Activated CD4-positive, alpha-beta T cell treated with anti-CD3 and anti-CD28 coated beads for 4 hours (primary cell): ENCODE measurements around the gene EMC6.

Experiments
- DNase-seq, 2 donors: peaks; one replicate each; pipeline ENCODE4 v3.0.0-alpha.2; 2020

EMC6 gene

DNA sequence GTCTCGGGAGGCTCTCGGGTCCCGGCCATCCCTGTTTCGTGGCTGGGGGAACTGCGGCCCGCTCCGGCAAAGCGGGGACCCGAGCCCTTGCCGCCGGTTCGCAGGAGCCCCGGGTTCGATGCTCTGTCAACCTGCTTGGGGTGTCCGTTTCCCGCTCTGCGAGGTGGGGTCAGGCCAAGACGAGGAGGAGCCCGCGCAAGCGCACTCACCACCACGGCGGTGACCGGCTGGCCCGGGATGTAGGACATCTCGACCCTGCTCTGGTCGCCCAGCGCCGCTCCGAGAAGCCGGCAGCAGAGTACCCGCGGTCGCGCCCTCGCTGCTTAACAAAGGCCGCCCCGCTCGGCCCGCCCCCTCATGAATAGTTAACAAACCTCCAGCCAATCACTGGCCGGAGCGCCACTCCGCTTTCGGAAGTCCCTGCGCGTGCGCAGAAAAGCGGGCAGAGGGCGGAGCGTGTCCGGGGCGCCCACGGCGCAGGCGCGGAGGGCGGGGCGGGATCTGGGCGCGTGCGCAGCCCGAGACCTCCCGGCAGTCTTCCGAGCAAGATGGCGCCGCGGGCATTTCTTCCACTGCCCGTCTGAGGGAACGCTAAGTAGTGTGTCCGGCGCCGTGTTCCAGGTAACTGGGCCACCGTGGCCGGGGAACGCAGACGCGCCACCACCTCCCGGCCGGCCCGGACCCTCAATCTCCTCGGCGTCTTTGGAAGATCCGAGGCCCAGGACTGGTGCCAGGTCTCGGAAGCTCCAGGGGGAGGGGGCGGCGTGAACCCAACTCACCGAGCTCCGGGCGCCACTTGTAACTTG is at the start of gene EMC6, which contains the start of gene TAX1BP3:
Gene EMC6, plus strand, starts transcription at position 534 of the 806 bp plus-strand sequence. CDS start 335 bp downstream, outside the sequence.
Gene TAX1BP3, minus strand, starts transcription at position 300 of the 806 bp plus-strand sequence. Its CDS starts 52 bp downstream, at position 248.
- DNase-seq: peak; percentile 98 to 99

DNA sequence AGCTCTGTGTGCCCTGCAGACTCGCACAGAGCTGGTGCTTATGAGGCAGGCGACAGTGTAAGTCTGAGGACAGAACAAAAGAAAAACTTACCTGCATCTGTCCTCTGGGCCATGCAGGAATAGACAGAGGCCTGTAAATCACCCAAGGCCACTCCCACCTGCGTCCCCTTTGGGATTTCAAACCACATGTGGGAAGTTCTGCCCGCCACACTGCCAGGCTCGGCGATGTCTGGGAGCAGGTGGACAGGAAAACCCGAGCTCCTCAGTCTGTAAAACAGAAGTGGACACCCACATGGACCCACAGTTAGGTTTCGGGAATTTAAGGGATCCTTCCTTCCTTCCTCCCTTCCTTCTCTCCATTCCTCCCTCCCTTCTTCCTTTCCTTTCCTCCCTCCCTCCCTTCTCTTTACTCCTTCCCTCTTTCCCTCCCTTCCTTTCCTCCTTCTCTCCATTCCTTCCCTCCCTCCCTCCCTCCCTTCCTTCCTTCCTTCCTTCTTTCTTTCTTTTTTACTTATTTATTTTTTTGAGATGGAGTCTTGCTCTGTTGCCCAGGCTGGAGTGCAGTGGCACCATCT is 47.4 kb upstream of the EMC6 start:
- DNase-seq: no peak

DNA sequence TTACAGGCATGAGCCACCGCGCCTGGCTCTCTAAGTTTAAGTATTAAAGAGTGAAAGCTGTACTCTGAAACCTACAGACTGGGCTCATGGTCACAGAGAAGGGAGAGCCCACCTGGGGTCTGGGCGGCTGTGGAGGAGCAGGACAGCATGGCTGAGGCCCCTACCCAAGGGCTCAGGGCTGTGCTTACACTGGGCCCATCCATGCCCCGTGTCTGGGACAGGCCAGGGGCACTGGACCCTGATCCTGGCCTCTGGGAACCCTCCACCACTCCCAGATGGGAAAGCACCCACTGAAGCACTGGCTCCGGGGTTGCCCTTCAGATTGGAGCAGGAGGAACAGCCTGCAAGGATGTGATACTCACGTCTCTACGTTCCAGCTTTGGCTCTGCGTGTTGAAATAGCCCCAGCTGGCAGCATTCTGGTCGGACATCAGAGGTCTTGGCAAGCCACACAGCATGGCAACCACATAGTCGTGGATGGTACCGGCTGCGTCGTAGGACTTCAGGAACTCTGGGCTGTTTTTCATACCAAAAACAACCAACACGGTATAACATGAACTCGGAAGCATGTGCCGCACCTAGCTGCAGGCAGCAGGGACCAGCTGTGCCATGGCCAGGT is 45.5 kb upstream of the EMC6 start:
- no peak for DNase-seq

DNA sequence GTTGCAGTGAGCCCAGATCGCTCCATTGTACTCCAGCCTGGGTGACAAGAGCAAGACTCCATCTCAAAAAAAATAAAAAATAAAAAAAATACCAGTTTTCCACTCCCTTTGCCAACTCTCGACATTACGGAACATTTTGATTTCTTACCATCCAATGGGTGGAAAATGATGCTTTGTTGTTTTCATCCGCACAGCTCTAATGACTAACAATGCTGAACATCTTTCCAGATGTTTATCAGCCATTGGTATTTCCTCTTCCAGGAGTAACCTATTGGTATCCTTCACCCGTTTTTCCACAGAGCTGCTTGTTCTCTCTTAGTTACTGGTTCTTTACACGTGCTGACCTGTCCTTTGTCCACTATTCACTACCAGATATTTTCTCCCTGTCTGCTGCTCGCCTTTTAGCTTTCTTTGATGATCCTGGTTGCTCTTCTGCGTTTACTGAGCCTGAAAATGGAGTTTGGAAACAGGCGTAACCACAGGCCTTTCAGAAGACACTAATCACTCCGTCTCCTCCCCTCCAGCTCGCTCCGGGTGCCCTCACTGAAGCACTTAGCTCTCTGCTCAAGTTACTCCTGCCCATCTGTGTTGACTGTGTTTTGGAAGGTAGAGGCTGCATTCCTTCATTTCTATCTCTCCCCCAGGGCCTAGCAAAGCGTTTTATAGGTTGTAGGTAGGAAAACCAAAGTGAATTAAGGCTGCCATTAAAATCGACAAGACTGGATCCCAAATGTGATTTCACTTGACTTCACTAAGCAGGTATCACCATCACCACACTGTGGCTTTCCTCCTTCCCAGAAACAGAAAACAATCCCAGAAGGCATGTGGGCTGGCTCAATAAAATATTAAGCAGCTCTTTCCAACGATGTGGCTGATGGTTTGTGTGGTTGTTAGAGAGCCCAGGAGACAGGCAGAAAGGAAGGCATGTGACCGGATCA is 41.5 kb upstream of the EMC6 start:
- DNase-seq: no peak

DNA sequence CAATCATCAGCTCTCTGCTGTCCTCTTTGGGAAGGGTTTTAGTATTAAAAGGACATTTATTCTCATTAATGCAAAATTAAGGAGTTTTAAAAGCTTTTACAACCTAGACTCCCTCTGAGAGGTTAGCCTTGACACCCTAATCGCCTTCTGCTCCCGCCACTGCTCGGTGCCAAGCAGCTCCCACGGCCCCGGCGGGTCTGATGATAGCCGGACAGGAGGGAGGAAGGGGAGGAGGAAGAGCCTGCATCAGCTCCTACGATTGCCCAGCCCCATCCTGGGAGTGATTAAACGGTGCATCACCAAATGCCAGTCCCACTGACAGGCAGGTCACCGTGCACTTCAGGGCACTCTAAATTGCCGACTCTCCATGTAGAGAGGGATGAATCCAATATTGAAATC is 40.8 kb upstream of the EMC6 start:
- no peak for DNase-seq

DNA sequence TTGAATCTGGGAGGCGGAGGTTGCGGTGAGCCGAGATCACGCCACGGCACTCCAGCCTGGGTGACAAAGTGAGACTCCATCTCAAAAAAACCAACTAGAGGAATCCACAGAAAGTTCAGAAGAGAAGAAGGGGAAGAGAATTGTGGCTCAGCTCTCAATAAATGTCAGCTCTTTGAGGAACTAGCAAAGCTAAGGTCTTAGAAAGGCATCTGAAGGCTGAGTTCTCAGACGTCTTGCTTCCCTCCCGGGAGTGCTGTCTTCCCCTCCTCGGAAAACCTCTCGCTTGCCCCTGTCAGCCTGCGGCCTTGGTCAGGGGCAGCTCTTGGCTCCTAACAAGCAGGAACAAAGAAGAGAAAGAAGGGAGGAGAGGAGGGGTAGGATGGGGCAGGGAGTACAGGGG is 37.8 kb upstream of the EMC6 start:
- DNase-seq: no peak

DNA sequence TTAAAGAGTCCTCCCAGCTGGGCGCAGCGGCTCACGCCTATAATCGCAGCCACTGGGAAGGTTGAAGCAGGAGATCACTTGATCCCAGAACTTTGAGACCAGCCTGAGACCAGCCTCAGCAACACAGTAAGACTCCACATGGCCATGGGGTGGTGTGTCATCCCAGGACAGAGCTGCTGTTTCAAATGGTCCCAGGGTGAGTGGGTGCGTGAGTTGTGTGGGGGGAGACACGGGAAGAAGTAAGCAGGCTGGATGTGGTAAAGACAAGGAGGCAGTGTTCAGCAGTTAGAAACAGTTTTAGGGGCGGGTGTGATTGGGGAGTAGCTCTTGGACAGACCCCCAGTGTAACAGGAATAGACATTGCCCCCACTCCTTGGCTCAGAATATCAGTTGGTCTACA is 36.3 kb upstream of the EMC6 start:
- no peak for DNase-seq

DNA sequence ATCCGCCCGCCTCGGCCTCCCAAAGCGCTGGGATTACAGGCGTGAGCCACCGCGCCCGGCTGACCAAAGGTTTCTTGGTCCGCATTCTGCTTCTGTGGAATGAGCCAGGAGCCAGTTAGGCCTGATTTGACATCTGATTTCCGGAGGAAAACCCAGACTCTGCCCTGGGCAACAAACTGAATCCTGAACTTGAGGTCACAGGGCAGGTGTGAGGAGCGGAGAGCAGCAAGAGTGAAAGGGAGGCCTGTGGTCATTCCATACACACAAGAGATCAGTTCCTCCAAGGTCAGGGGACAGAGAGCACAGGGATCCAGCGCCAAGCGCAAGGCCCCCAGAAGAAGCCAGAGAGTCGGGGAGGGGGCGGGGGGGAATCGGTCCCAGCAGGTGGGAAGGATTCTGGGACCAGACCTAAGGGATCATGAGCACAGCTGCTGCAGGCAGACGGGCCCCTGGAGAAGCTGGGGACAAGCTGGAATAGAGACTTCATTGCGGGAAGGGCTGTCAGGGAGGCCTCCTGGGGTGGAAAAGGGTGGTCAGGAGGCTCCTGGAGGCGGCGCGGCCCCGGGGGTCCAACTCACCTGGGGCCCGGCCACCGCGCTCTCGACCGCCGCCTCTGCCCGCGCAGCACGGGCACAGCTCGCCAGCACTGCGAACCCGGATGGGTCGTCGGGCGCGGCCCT is 33.0 kb upstream of the EMC6 start:
- DNase-seq: no peak

DNA sequence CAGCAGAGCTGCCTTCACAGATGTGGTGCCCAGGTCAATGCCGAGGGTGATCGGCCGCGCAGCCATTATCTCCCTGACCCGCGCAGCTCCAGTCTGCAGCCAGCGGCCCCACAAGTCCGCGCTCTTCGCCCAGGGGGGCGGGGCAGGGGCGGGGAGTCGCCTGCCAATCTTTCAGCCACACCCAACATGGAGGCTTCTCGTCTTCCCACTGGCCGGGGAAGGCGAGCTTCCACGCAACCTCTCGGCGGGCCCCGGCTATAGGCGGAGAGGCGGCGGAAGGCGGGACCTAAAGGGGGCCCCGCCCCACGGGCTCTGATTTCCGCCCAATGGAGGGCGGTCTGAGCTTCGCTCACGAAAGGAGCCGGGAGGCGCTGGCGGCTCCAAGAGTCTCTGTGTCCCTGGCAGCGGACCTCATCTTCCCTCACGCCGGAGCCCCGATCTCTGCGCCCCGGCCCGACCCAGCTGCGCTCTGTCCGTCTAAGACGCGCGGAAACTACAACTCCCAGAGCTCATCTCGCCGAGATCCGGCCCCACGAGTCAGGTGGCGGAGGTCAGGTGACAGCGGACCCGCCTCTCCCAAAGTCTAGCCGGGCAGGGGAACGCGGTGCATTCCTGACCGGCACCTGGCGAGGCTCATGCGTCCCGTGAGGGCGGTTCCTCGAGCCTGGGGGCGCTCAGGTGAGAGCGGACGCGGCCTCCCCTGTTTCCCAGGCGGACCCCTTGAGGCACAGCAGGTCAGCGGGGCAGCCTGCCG is 32.3 kb upstream of the EMC6 start, which contains the start of the genes CTNS and SHPK:
Gene CTNS, plus strand, starts transcription at position 607 of the 754 bp plus-strand sequence. CDS start 3,447 bp downstream, outside the sequence.
Gene SHPK, minus strand, starts transcription at position 97 of the 754 bp plus-strand sequence. Its CDS starts 31 bp downstream, at position 66.
- DNase-seq: peak; percentile 93 to 94

DNA sequence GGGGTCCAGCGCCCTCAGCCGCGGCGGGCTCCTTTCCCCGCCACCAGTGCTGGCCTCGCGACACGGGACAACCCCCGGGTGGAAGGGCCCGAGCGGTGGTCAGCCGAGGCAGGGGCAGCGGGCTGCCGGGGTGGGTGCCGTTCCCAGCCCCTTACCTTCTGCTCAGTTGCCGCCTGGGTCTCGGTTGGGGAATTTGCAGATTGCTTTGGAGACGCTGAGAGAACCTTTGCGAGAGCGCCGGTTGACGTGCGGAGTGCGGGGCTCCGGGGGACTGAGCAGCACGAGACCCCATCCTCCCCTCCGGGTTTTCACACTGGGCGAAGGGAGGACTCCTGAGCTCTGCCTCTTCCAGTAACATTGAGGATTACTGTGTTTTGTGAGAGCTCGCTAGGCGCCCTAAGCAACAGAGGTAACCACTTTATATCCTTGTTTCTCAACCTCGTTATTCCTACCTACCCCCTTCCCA is 31.7 kb upstream of the EMC6 start:
- DNase-seq: peak in 1 of 2 donors; percentile 16

DNA sequence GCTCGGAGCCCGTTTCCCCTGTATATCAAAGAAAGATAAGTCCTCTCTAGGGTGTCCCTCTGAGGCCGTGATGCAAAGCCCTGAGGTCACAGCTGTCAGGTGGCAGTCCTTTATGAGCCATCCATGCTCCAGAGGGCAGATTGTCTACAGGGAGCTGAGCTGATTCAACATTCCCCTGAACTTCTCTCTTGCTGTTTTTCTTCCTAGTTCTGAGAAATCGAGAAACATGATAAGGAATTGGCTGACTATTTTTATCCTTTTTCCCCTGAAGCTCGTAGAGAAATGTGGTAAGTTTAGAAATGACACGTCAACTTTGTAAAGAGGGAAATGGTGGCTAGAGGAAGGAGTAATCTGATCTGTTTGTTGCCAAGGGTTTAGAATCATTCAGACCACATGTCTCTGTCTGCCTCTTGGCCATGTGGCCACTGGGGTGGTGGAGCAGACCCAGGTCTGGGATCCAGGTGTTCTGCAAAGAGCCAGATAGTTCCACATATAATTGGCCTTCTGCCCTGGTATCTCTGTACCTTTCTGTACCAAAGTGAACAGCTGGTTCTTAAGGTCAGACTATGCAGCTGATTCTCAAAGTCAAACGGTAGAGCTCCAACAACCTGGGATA is 28.5 kb upstream of the EMC6 start:
- DNase-seq: no peak

DNA sequence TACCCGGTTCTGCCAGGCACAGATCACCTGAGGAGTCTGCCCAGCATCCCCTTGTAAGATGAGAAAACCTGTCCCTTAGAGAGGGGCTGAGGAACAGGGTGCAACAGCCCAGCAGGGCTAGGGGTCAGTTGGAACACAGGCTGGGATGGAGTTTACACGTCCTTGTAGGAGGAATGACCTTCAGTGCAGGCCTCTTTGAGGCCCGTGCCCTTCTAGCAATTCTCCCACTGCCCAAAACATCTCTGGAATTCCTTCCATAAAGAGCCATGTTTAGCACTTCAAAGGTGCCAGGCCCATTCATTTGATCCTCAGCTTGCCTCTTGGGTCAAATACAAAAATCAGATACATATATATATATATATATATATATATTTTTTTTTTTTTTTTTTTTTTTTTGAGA is 27.6 kb upstream of the EMC6 start:
- DNase-seq: no peak

DNA sequence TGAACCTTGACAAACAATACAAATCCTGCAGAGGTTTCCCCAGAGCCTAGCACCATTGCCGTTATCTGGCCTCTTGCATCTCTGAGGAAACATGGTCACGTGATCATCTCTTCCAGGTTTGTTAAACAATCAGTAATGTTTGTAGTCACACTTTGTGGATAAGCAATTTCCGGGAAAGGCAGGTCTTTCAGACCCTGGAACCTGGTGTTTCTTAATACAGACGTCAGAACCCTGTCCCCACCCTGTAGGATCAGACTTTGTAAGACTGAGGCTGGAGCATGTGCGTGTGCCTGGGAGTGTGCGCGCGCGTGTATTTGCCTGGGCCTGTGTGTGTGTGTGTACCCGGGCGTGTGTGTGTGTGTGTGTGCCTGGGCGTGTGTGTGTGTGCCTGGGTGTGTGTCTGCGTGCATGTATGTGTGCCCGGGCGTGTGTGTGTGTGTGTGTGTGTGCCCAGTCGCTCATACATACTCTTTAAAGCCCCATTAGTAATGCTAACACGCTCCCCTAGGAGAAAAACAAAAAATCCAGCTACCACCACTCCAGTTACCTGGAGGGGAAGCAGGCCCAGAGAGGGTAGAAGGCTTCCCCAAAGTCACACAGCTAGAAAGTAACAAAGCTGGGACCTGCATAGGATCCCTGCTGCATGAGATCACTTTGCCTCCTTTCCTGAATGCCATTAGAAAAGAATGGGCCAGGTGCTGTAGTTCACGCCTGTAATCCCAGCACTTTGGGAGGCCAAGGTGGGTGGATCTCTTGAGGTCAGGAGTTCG is 26.7 kb upstream of the EMC6 start:
- DNase-seq: no peak

DNA sequence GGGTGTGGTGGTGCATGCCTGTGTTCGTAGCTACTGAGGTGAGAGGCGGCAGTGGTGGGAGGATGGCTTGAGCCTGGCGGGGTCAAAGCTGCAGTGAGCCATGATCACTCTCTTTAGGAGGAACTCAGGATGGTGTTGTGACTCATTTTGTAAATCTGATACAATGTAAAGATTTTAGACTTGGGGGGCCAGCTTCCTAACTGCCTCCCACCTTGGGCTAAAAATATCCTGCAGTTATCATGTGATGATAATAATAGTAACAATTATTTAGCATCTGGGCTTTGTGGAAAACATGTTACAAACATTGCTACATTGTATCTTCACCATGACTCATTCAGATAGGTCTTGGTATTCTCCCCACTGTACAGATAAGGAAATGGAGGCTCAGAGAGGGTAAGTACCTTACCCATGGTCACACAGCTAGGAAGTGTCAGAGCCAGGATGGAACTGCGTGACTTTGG is 24.7 kb upstream of the EMC6 start:
- DNase-seq: no peak

DNA sequence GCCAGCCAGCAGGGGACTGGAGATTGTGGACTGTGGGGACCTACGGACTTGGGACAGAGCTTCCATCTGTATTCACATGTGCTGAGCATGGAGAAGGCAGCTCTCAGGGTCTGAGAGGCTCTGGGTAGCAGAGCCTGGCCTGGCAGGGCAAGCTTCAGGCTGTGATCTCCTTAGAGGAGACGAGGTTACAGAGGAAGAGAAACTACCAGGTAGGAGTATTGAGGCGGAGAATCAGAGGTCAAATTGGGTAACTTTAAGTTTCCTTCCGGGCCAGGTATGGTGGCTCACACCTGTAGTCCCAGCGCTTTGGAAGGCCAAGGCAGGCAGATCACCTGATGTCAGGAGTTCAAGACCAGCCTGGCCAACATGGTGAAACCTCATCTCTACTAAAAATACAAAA is 23.3 kb upstream of the EMC6 start:
- no peak for DNase-seq

DNA sequence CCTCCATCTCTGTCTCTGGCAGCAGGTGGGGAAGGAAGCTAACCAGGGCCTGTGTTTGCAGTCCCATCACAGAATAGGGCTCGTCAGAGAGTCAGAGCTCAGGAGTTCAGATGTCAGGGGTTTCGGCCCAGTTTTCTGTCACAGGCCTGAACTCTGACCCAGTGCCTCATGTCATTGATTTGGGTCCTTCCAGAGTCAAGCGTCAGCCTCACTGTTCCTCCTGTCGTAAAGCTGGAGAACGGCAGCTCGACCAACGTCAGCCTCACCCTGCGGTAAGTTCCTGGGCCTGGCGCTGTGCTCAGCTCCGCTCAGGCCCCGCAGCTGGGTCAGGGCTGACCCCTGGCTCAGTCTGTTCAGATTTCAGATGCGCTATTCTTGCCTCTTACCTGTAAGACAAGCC is 21.4 kb upstream of the EMC6 start:
- DNase-seq: no peak

DNA sequence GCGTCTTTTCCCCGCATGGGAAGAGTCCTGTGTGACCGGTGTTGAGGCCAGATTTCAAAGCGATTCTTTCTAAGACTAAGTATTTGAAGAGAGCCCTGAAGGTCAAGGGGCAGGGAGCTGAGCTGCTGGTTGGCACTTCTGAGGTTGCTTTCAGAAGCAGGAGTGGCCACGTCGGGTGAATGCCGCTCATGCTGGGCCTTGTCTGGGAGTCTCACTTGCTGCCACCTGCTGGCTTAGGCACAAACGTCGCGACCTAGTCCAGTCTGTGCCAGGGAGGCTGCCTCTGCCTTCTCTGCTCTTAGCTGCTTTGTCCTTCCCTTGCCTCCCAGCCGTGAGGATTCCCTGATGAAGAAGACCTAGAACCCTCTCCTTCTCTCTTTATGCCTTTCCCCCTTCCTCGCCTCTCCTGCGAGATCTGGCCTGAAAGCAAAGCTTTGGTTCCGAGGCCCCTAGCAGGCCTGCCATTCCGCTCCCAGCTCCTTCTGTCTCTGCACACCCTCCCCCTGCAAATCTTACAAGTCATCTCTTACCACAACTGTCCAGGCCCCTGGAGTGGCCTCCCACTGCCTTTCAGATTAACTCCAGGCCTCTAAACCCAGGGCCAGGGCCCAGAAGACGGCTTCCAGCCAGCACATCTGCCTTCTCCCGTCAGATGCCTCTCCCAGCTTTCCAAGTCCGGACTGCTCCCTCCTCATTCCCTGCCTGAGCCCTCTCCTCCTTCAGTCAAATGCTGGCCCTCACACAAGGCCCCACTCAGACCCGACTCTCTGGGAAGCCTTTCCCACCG is 20.6 kb upstream of the EMC6 start:
- peak; percentile 29 to 34 for DNase-seq

DNA sequence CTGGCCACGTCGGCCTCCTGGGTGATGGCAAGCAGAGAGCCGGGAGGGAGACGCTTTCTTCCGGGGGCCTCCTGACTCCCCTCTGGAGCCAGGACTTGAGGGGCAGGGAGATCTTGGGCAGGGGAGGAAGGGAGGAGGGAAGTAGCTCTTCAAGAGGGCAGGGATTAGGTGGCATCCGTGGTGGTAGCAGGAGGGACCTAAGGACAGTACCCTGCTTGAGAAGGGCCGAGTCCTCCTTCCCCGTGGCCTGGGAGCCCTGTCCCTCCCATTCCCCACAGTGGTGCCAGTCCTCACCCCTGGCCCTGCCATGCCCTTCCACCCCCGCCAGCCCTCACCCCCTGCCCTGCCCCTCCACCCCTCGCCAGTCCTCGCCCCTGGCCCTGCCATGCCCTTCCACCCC is 12.8 kb upstream of the EMC6 start:
- DNase-seq: no peak

DNA sequence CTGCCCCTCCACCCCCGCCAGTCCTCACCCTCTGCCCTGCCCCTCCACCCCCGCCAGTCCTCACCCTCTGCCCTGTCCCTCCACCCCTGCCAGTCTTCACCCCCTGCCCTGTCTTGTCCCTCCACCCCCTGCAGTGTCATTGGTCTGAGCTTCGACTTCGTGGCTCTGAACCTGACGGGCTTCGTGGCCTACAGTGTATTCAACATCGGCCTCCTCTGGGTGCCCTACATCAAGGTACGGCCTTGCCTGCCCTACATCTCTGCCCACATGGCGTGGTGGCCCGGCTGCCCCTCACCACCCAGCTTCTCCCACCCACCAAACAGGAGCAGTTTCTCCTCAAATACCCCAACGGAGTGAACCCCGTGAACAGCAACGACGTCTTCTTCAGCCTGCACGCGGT is 12.3 kb upstream of the EMC6 start:
- no peak for DNase-seq
